Activated effector memory CD4-positive, alpha-beta T cell treated with Interleukin-2 at 50 U/mL for 16 hours (primary cell): ENCODE measurements around the gene RNF169.
"Not testable (repeated sequence)": the region's sequence is repeated elsewhere in the genome, so short reads cannot be mapped to it uniquely, and the experiment has no call there.

Experiments used
- DNase-seq: peaks from one replicate; pipeline ENCODE4 v3.0.0-alpha.2; 2020

RNF169 gene

DNA sequence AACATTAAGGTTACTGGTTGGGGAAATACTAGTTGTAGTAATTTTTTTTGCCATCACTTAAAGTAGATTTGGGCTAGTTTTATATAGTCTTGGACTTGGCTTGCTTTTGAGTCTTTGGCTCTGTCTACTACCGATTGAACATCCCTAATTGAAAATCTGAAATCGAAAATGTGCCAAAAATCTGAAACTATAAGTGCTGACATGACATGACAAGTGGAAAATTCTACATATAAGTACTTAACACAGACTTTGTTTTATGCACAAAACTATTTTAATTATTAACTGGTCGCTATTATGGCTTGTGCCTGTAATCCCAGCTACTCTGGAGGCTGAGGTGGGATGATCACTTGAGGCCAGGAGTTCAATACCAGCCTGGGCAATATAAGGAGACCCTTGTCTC lies 22.5 kb downstream of the RNF169 start:
- DNase-seq: no peak

DNA sequence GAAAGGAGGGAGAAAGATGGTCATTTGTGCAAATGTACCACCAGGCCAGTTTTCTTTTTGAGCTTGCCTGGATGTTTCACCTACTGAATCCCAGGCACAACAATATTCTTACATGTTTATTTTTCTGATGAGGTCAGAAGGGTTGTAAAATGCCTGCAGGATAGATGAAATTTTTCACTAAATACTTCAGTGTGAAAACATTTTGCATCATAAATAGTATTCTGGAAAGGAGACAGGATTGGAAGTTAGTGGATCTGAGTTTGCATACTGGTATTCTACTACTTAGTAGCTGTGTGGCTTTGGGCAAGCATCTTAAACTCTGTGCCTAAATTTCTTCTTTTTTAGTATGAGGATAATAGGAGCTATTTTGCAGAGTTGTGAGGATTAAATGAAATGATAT lies 24.8 kb downstream of the RNF169 start:
- DNase-seq: no peak

DNA sequence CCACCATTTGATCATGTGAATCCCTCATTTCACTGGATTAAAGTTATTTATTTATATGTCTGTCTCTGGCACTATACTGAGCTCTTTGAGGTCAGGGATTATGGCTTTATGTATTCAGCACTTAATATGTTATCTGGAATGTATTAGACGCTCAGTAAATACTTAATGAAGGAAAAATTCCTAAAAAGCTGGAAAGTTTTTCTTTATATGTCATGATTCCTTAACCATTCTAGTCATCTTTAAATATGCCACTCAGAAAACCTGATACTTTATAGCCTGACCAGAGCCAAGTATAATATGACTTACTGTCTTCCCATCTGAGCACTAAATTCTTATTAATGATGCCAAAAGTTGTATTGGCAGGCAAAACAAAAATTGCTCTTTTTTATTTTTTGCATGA lies 27.1 kb downstream of the RNF169 start:
- DNase-seq: no peak

DNA sequence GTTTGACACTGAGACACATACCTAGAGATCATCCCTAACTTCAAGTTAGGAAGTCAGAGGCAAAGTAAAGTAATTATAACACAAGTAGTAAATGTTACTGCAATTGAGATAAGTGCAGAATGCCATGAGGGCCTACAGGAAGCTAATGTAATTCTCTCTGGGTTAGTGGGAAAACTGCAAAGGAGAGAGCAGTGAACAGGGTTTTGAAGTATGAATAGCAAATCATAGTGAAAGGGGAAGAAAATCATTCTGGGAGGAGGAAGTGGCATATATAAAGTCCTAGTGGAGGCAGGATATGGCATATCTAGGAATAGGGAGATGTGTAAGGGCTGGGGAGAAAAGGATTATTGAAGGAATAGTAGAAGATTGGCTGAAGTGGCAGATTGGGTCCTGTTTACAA lies 27.9 kb downstream of the RNF169 start:
- no peak for DNase-seq

DNA sequence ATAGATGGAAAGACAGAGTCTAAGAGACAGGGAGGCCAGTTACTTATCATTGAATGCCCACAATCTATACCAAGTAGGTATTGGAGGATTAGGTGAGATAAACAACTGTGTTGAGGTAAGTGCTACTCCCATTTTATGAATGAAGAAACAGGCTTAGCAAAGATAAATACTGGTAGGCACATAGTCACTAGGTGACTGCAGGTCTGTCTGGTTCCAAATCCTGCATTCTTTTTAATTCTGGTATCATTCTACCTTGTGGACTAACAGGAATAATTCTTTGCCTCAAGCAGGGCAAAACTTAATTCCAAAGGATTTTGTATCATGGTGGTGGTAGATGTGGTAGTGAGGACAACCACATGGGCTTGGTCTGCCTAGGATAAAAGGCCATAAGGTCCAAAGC lies 28.4 kb downstream of the RNF169 start:
- DNase-seq: no peak

DNA sequence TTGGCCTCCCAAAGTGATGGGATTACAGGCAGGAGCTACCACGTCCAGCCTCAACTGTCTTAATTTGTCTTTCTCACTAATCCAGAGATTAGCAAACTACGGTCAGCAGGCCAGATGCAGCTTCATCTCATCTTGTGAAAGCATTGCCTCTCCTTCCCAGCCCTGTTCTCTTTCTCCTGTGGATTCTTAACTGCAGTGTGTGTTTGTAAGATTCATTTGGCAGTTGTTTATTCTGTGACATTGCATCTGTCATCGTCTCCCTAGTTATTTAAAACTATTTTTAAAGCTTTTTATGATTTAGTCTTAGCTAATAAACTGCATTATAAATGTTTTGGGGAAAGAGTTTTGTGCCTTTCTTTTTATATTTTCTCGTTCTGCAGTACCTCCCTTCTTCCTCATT lies 29.2 kb downstream of the RNF169 start:
- no peak for DNase-seq

DNA sequence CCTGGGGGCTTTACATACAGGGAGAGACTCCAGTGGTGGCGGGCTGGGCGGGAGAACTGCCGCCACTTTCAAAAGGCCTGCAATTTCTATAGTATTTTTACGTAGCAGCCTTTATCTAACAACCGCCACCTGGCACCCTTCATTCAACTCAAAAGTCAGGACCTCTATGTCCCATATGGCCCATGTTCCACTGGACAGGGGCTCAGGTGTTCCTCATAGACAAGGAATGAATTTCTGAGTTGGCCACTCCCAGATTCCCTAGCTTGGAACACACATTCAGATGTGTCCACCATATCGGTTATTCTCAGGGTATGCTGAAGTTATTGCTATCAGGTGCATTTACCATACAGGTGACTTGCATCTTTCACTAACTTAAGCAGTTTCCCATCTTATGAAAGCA lies 29.9 kb downstream of the RNF169 start:
- no peak for DNase-seq

DNA sequence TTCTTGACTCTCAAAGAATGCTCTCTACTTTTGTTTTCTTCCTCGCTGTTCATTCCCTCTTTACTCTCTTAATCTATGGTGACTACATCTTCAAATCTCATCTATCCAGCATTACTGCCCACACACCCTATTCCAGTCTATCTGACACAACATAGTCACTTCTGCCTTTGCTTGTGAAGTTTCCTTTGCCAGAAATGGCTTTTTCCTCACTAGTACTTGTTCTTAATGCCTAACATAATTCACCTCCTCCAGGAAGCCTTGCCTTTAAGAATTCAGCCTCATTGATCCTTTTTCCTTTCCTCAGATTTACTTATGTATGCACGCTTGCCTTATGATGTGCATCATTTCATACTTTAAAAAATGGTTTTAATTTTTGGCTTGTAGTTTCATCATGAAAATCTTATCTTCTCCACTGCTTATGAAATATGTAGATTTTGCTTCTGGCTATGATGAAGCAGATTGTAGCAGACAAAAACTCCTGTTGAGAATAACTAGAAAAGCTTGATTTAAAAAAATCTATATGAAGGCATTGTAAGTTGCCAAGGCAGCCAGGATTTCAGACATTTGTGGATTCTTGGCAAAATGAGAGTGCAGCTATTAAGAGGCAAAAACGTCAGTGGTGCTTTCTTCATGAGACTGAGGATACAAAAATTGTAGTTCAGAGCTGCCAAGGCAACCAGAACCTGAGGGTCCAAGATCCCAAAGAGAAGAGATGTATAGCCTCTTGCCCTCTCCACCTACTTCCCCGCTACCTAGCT lies 31.8 kb downstream of the RNF169 start:
- no peak for DNase-seq

DNA sequence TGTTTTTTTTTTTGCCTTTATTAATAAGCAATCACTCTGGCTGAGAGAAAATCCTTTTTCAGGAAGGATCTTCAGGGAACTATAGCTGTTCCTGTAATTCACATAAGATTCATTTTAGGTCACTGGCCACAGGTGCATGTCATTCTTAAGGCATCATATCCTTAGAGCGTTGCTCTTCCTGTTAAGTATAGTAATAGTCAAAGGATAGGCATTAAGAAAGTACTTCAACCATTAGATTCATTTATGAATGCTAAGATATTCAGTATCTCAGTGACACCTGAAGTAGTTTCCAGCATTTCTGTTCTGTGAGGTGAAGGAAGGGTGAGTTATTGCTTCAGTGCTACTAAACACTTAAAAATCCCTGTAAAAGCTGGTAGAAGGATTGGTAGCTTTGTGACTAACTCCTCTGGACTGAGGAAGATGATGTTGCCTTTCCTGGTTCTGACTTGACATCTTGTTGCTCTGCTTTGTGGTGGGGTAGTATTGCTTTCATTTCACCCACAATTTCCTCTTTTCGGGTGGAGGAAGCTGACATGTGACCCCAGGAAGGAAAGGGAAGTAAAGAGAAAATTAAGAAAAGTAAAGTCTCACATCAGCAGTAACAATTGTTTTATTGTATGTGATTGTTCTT lies 34.7 kb downstream of the RNF169 start:
- DNase-seq: no peak

DNA sequence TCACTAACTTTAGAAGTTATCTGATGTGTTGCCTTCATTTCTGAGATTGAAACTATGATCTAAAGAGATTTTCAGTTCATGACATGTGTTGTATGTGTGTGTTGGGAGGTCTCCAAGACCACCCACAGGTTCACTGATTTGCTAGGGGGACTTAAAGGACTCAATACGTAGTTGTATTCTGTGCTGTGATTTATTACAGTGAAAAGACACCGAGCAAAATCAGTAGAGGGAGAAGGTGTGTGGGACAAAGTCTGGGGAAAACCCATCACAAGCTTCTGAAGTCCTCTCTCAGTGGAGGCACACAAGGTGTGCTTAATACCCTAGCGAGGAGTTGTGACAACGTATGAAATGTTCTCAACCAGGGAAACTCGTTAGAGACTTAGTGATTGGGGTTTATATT lies 35.6 kb downstream of the RNF169 start:
- DNase-seq: no peak

DNA sequence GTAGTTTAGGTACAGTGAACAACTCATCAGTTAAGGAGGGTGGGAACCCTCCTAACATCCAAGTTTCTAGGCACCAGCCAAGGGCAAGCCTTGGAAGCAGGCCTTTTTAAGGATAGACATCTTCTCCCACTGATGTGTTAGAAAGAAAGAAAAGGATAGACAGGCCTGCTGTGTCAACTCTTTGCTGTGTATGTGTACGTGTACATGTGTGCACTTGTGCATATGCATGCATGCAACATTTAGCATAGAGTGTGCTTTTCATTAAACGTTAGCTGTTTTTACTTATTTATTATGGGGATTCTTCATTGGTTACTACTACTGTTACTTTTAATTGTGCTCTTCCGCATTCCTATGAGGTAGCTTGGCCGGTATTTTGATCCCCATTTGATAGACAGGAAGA lies 36.1 kb downstream of the RNF169 start:
- no peak for DNase-seq

DNA sequence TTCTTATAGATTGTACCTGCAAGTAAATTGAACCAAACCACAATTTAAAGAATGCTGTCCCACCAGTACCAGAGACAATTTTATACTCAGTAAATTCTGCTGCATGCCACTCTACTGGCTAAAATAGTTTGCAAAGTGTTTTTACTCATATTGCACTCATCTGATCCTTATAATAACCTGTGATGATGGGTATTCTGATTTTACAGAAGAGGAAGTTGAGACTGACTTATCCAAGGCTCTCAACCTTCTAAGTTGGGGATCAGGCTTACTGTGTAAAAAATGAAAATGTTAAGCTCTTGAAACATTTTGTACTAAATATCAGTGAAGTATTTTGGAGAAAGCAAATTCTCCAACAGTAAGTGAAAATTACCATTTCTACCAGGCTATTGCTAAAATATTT lies 37.9 kb downstream of the RNF169 start:
- no peak for DNase-seq

DNA sequence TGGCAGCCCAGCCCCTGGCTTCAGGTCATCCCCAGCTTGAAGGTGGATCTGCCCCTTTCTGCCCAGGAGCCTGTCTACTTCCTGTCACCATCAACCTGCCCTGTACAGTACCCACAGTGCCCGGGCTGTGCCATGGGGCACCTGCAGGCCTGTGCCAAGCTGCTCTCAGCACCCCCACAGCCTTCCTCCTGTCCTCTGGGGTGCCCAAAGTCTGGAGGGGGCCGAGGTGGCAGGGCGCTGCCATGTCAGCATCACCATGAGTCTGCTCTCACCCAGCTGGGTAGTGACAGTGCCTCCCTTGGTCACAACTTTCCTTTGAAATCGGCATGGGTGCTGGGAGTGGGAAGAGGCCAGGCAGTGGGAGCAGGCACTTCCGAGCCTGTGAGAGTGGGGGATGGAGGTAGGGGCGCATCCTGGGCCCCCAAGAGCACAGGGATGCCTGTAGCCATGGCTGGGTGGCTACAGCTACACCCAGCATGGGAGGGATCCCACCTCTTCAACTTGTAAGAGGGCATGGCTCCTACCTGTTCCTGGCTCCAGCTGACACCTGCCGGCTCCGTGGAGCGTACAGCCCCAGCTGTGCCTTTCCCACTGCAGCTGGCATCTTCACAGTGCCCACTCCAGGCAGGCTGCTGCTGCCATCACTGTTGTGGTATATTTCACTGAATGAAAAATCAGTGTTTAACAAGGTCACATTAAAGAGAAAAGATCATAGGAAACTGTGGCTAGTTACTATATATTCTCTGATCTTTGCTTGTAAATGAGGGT lies 42.9 kb downstream of the RNF169 start:
- no peak for DNase-seq

DNA sequence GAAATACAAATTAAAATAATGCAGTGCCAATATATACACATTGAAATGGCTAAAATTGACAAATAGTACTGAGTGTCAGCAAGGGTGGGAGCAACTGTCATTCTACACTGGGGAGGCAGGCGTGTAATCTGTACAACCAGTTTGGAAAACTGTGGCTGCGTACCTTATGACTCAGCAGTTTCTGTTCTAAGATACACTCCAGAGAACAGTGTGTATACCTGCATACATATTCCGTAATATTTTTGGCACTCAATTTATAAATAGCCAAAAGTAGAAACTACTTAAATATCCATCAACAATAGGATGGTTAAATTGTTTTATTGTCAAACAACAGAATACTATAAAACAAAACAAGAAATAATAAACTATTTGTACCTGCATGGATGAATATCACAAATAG lies 57.6 kb downstream of the RNF169 start:
- DNase-seq: no peak

DNA sequence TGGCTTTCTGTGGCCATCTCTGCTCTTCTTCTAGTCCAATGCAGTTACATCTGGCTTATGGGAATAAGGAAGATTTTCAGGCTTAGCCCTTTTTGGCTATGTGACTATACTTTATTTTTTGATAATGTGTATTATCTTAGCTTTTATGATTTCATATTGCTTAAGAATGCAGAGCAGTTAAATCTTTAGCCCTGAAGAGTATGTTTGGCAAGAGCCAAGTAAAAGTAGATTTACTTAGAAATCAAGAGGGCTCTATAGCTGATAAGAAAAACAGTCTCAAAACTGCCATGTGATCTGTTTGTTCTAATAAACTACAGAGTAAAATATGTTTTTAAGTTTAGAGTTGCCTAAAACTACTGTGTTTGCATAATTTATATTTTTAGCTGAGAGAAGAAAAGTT lies 61.2 kb downstream of the RNF169 start:
- no peak for DNase-seq

DNA sequence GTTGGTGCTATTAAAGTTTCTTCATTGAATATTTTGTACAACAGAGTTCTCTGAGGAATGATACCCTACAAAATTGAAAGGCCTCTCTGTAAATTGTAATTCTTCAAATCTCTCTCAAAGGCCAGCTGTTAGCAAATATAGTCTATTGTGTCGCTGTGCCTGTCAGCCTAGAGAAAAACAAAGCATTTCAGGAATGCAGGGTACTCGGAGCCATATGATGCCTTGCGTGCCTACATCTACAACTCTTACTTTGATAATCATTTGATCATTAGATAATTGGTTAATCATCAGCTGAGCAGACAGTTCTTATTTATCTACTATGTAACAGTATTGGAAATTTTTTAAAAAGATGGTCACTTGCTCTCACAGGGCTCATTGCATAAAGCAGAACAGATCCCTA lies 67.3 kb downstream of the RNF169 start:
- no peak for DNase-seq

DNA sequence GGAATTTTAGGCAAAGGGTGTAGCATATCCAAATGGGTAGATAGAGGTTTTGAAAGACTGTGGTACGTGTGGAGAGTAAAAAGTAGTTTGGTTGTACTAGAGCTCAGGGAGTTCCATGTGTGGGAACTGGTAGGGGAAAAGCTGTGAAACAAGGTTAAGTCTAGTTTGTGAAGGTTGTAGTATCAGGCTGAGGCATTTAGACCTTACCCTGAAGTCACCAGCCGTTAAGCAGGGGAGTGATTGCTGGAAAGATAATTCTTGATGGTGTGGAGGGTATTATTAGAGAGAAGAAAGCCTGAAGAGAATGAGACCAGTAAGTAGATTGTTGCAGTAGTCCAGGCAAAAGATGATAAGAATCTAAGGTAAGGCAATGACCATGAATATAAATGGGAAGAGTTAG lies 68.0 kb downstream of the RNF169 start:
- no peak for DNase-seq

DNA sequence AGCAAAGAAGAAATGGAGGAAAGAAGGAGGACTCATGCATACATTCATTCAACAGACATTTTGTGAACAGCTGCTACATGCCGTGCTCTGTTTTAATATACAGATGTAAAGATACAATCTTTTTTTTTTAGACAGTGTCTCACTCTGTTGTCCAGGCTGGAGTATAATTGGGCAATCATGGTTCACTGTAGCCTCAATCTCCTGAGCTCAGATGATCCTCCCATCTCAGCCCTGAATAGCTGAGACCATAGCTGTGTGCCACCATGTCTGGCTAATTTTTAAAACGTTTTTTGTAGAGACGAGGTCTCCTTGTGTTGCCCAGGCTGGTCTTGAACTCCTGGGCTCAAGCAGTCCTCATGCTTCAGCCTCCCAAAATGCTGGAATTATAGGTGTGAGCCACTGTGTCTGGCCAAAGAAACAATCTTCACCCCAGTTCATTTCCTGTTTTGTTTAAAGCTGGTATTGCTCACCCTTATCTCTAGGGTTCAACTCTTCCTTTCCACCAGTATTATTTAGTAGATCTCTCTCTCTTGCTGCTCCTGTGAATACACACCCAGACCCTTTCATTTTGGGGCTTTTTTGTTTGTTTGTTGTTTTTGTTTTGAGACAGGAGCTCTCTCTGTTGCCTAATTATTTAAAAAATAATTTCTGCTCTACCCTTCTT lies 69.8 kb downstream of the RNF169 start:
- DNase-seq: no peak

DNA sequence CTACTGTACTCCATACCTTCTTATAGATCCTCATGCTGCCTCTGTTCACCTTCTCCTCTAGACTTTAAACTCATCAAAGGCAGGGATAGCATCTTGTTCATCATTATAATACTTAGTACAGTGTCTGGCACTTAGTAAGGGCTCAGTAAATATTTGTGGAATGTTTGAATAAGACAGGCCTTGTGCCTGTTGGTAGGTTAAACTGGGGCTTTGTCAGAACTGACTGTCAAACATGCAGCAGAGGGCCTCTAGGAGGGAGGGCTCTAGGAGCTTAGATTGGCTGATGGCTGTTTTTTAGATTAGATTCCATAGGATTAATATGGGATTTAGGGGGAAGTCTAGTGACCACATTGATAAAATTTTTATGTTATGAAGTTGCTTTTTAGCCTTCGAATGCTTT lies 70.8 kb downstream of the RNF169 start:
- no peak for DNase-seq

DNA sequence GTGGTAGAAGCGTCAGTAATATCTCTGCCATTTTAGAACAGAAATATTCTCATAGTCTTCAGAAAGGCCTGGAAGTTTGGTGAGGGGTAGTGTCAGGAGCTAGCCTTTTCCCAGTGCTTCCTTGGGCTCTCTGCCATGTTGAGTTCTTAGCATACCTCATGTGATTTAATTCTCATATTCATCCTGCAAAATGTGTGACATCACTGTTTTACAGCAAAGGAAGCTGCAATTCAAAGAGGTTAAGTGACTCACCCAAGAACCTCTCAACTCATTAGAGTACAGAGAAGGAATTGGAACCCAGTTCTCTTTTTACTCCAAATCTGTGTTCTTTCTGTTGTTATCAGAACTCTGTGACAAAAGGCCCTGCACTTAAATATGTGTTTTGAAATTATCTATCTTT lies 72.1 kb downstream of the RNF169 start:
- DNase-seq: no peak

DNA sequence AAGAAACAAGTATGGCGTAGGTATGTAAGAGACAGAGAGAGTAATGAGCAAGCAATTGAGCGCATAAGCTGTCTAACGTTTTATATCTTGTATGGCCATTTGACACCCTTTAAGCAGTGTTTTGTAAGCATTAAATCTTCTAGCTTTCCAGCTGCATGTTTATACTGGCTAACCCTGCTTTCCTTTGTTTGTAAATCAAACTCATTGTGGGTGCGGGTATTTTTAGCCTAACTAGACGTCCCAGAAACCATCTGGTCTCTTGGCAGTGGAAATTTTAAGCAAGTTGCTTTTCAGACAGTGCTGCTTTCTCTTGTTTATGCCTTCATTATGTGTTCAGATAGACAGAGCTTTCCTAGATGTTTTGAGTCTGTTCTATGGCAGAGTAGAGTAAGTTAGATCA lies 73.5 kb downstream of the RNF169 start:
- DNase-seq: no peak

DNA sequence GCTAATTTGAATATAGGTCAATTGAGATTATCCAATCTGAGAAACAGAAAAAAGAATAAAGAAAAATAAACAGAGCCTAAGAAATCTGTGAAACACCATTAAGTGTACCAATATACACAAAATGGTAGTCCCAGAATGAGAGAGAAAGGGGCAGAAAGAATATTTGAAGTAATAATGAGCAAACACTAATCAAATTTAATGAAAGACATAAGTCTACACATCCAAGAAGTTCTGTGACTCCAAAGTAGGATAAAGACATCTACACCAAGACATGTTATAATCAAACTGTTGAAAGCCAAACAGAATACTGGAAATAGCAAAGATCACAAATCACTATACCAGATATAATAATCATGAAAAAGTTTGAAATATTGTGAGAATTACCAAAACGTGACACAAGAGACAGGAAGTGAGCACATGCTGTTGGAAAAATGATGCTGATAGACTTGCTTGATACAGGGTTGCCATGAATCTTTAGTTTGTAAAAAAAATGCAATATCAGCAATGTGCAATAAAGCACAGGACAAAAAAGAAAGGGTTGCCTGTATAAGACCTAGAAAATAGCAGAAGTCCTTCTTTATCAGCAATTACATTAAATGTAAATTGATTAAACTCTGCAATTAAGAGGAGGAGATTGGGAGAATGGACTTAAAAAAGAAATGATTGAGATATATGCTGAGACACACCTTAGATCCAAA lies 75.8 kb downstream of the RNF169 start:
- no peak for DNase-seq

DNA sequence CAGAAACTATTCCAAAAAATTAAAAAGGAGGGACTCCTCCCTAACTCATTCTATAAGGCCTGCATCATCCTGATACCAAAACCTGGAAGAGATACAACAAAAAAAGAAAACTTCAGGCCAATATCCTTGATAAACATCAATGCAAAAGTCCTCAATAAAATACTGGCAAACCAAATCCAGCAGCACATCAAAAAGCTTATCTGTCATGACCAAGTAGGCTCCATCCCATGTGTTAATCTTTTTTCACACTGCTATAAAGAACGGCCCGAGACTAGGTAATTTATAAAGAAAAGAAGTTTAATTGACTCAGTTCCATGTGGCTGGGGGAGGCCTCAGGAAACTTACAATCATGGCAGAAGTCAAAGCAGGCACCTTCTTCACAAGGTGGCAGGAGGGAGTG lies 76.9 kb downstream of the RNF169 start:
- not testable (repeated sequence) for DNase-seq
